DOHH2 (cell line): ENCODE data around the gene NEURL1.
"Not testable (repeated sequence)": the region's sequence is repeated elsewhere in the genome, so short reads cannot be mapped to it uniquely, and the experiment has no call there.

ENCODE experiments used
- H3F3A ChIP-seq: fragments of 200-600 bp; sonication (generic), shearing (Covaris generic); 2 replicates; pipeline ENCODE4 v1.6.0; 2016; ENCODE audit warnings: antibody characterized with exemption, mild to moderate bottlenecking; ENCODE audit not compliant: control insufficient read depth, insufficient read depth
- H3K27ac ChIP-seq: fragments of 200-600 bp; sonication (generic); 2 replicates; pipeline ENCODE4 v1.5.1; 2014; ENCODE audit warnings: low read depth, mild to moderate bottlenecking, low read length, moderate library complexity
- H3K27me3 ChIP-seq: fragments of 200-600 bp; sonication (generic); 2 replicates; pipeline ENCODE4 v1.6.1; 2014; ENCODE audit warnings: mild to moderate bottlenecking, low read length, mixed read lengths; ENCODE audit not compliant: control insufficient read depth
- H3K36me3 ChIP-seq: fragments of 200-600 bp; sonication (generic); 2 replicates; pipeline ENCODE4 v1.6.1; 2014; ENCODE audit warnings: mild to moderate bottlenecking, low read length, moderate library complexity, mixed read lengths; ENCODE audit not compliant: control insufficient read depth
- H3K4me1 ChIP-seq: fragments of 200-600 bp; sonication (generic); 2 replicates; pipeline ENCODE4 v1.6.1; 2014; ENCODE audit warnings: mild to moderate bottlenecking, low read length, mixed read lengths; ENCODE audit not compliant: control insufficient read depth
- H3K4me2 ChIP-seq: fragments of 200-600 bp; sonication (generic); 2 replicates; pipeline ENCODE4 v1.6.0; 2014; ENCODE audit warnings: mild to moderate bottlenecking, low read length, moderate library complexity
- H3K4me3 ChIP-seq: fragments of 200-600 bp; sonication (generic); 2 replicates; pipeline ENCODE4 v1.5.1; 2014; ENCODE audit warnings: mild to moderate bottlenecking, low read length, mixed read lengths
- H3K79me2 ChIP-seq: fragments of 200-600 bp; sonication (generic); 2 replicates; pipeline ENCODE4 v1.6.1; 2014; ENCODE audit warnings: mild to moderate bottlenecking, low read length, mixed read lengths; ENCODE audit not compliant: control insufficient read depth
- H3K9me2 ChIP-seq: fragments of 200-600 bp; sonication (generic); replicated peaks from 2 replicates; pipeline ENCODE4 v1.6.1; 2014; ENCODE audit warnings: mild to moderate bottlenecking, low read length, mixed read lengths; ENCODE audit not compliant: control insufficient read depth
- H3K9me3 ChIP-seq: fragments of 200-600 bp; sonication (generic); 2 replicates; pipeline ENCODE4 v1.6.1; 2014; ENCODE audit warnings: antibody characterized with exemption, low read length, mixed read lengths; ENCODE audit not compliant: control insufficient read depth, insufficient read depth
- H4K20me1 ChIP-seq: fragments of 200-600 bp; sonication (generic); 2 replicates; pipeline ENCODE4 v1.6.0; 2014; ENCODE audit warnings: low read depth, mild to moderate bottlenecking, antibody characterized with exemption, low read length, moderate library complexity; ENCODE audit not compliant: control insufficient read depth, insufficient read depth
- EZH2phosphoT487 ChIP-seq: fragments of 200-600 bp; sonication (generic); IDR thresholded peaks from 2 replicates; pipeline ENCODE4 v1.6.1; 2017; ENCODE audit warnings: borderline replicate concordance, mild to moderate bottlenecking, antibody characterized with exemption, low read length, moderate library complexity, mixed read lengths
- TF ChIP-seq, protein P1 (sequence below): fragments of 200-600 bp; sonication (generic); IDR thresholded peaks from one replicate; pipeline ENCODE4 v1.5.1; 2014; ENCODE audit warnings: antibody characterized with exemption, mild to moderate bottlenecking, low read depth, low read length; ENCODE audit not compliant: poor library complexity, severe bottlenecking

NEURL1 gene

DNA sequence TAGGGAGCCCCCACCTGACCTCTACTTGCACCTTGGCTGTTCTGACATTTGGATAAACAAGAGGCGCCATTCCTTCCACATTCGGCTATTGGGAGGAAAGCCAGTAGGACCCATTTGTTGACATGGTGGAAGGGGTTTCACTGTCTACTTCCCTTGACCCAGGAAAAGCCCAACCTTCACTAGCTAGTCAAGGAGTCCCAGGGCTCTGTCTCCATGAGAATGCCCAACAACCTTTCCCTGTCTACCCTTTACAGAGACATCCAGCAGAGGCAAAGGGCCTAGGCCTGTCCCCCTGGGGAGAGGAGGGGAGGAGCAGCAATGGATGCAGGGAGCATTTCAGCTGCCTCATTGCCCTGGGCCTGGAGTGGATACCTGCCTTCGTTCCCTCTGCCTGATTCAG, 136.1 kb downstream of the NEURL1 start:
- no peaks in the 10 kb centered on the region for H3F3A ChIP-seq
- H3K9me2 ChIP-seq = no peaks in the 10 kb centered on the region
- H4K20me1 ChIP-seq = no peaks in the 10 kb centered on the region
- H3K36me3 ChIP-seq = no peaks in the 10 kb centered on the region
- no peak overlapping the region for H3K27ac ChIP-seq
- H3K4me2 ChIP-seq = no peak overlapping the region
- no peaks in the 10 kb centered on the region for H3K9me3 ChIP-seq
- no peaks in the 10 kb centered on the region for H3K79me2 ChIP-seq
- TF ChIP-seq, protein P1, sequence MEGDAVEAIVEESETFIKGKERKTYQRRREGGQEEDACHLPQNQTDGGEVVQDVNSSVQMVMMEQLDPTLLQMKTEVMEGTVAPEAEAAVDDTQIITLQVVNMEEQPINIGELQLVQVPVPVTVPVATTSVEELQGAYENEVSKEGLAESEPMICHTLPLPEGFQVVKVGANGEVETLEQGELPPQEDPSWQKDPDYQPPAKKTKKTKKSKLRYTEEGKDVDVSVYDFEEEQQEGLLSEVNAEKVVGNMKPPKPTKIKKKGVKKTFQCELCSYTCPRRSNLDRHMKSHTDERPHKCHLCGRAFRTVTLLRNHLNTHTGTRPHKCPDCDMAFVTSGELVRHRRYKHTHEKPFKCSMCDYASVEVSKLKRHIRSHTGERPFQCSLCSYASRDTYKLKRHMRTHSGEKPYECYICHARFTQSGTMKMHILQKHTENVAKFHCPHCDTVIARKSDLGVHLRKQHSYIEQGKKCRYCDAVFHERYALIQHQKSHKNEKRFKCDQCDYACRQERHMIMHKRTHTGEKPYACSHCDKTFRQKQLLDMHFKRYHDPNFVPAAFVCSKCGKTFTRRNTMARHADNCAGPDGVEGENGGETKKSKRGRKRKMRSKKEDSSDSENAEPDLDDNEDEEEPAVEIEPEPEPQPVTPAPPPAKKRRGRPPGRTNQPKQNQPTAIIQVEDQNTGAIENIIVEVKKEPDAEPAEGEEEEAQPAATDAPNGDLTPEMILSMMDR = no peak
- no peak for TF ChIP-seq EZH2phosphoT487
- no peaks in the 10 kb centered on the region for H3K4me1 ChIP-seq
- H3K27me3 ChIP-seq = no peaks in the 10 kb centered on the region
- no peak overlapping the region for H3K4me3 ChIP-seq

DNA sequence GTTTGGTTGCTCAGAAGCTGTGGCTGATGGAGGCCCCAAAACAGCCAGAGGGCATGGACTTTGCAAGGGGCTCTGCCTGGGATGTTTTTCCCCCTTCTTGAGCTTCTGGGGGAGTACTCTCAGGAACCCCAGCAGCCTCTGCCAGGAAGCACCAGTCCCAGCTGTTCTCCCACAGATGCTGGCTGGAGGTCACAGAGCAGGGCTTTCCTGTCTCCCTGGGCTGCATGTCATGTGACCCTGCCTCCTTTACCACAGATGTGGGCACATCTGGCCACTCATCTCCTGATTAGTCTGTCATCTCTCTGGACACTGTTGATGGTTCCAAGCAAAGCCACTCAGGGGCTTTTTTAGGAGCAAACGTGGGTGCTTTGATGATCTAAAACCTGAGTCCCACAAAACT, 136.7 kb downstream of the NEURL1 start:
- TF ChIP-seq, protein P1 = no peak
- TF ChIP-seq EZH2phosphoT487 = no peak
- no peak overlapping the region for H3K4me2 ChIP-seq
- H3K9me2 ChIP-seq = no peaks in the 10 kb centered on the region
- no peaks in the 10 kb centered on the region for H3K9me3 ChIP-seq
- H3K27ac ChIP-seq = no peak overlapping the region
- no peaks in the 10 kb centered on the region for H3K4me1 ChIP-seq
- no peaks in the 10 kb centered on the region for H3K79me2 ChIP-seq
- H3K4me3 ChIP-seq = no peak overlapping the region
- no peaks in the 10 kb centered on the region for H4K20me1 ChIP-seq
- no peaks in the 10 kb centered on the region for H3F3A ChIP-seq
- no peaks in the 10 kb centered on the region for H3K27me3 ChIP-seq
- H3K36me3 ChIP-seq = no peaks in the 10 kb centered on the region

DNA sequence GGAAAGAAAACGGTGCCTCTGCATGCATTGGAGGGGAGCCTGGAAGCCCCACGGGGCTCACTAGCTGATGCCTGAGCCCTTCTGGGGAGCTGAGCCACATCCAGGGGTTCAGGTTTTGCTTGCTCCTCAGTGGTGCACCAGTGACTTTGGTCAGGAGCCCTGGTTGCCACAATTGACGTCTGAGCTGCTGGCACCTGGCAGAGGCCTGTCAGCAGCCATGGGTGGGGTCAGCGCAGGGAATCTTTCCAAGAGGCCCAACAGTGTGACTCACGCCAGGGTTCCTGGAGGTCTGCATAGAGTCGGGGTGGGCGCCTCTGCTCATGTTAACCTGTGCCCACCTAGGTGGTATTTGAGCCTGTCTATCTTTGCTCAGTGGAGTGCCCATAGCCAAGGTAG, 138.7 kb downstream of the NEURL1 start:
- Histone ChIP-seq H4K20me1 (no peaks in the 10 kb centered on the region), H3K27me3 (no peaks in the 10 kb centered on the region), H3K79me2 (no peaks in the 10 kb centered on the region), H3K4me3 (no peak overlapping the region), H3K36me3 (no peaks in the 10 kb centered on the region), H3K4me1 (no peaks in the 10 kb centered on the region), H3K27ac (no peak overlapping the region), H3F3A (no peaks in the 10 kb centered on the region), H3K9me3 (no peaks in the 10 kb centered on the region), H3K9me2 (no peaks in the 10 kb centered on the region), H3K4me2 (no peak overlapping the region)
- TF ChIP-seq, protein P1 = no peak
- no peak for TF ChIP-seq EZH2phosphoT487

DNA sequence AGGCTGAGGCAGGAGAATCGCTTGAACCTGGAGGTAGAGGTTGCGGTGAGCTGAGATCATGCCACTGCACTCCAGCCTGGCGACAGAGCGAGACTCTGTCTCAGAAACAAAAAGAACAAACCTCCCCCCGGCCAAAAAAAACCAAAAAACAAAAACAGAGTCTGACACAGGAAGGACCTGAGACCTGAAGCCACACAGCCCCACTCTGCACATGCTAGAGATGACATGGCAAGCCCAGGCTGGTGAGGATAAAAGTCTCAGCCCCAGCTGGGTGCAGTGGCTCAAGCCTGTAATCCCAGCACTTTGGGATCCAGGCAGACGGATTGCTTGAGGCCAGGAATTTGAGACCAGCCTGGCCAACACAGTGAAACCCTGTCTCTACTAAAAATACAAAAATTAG, 139.4 kb downstream of the NEURL1 start:
- H3K27ac ChIP-seq, H3K4me3 ChIP-seq, H4K20me1 ChIP-seq, H3K4me1 ChIP-seq, H3K4me2 ChIP-seq, H3F3A ChIP-seq, H3K27me3 ChIP-seq, H3K9me2 ChIP-seq, H3K79me2 ChIP-seq, H3K36me3 ChIP-seq, H3K9me3 ChIP-seq: not testable (repeated sequence)
